DMS153 (cell line): Measurements from ENCODE around the gene NMNAT2.

Experiments
- DNase-seq: peaks from one replicate; lab custom pipeline; 2025; lab: John Stamatoyannopoulos, UW

NMNAT2 gene

GRCh38 chr1:183236158-183236725 lies 181.9 kb downstream of the NMNAT2 start:
- no peak for DNase-seq

DNA sequence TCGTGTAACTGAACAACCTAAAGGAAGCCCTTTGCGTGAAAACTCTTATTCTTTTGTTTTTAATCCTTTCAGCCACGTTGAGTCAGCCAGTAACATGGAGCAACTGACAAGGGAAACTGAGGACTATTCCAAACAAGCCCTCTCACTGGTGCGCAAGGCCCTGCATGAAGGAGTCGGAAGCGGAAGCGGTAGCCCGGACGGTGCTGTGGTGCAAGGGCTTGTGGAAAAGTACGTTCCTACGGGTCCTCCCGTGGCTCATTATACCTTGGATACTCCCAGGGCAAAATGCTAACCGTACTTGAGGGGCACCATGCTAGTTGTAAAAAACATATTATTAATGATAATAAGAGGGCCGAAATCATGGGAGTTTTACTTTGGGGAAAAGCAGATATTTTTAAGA lies 182.7 kb downstream of the NMNAT2 start:
- DNase-seq = peak; percentile 92

DNA sequence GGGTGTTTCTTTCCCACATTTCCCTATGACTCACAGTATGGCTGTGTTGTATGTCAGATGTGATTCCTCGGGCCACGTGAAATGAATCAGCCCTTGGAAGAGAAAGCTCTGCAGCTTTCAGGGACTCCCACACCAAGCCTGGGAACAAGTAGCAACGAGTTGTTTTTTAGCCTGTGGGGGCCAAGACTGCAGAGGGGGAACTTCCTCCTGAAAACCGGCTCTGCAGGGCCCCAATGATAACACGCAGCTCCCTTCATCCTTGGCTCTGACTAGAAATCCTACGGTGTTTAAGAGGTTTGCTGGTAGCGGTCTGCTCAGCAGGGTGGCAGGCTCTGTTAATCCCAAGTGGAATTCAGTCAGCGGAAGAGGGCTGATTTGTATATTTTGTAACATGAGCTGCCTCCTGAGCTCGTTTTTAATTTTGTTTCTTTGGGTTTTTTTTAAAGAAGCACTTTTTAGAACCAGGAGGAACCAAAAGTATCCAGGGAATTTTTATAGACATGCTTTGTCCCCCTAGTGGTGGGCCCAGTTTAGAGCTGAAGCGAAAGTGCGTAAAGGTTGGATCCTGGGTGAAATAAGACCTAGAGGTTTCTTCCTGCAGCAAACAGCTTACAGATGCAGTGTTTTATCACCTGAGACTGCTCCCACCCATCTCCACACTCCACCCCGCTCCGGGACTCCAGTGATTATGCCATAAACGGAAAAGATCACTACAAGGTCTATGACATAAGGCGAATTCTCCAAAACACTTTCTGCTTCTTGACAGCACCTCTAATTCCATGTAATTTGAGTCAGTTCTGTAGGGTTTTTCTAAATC lies 183.3 kb downstream of the NMNAT2 start:
- peak; percentile 70 for DNase-seq

- no peak for DNase-seq
Observed at GRCh38 chr1:183233113-183233512, 185.1 kb downstream of the NMNAT2 start.

- DNase-seq = no peak
Observed at GRCh38 chr1:183231545-183231944, 186.6 kb downstream of the NMNAT2 start.

DNA sequence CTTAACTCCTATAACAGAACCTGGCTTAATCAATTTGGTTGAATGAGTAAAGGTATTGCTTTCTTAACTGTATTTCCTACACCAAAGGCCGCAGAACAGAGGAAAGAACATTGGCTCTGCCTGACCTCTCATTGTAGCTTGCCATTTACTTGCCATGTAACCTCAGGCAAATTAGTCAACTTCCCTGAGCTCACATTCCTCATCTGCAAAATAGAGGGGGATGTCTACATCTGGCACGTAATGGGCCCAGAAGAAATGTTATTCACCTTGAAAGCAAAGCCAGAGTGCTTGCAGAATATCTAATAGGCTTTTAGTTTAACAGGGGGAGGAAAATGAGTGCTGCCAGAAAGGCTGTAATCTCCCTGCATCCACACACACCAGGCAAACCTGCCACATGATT lies 187.8 kb downstream of the NMNAT2 start:
- no peak for DNase-seq

DNA sequence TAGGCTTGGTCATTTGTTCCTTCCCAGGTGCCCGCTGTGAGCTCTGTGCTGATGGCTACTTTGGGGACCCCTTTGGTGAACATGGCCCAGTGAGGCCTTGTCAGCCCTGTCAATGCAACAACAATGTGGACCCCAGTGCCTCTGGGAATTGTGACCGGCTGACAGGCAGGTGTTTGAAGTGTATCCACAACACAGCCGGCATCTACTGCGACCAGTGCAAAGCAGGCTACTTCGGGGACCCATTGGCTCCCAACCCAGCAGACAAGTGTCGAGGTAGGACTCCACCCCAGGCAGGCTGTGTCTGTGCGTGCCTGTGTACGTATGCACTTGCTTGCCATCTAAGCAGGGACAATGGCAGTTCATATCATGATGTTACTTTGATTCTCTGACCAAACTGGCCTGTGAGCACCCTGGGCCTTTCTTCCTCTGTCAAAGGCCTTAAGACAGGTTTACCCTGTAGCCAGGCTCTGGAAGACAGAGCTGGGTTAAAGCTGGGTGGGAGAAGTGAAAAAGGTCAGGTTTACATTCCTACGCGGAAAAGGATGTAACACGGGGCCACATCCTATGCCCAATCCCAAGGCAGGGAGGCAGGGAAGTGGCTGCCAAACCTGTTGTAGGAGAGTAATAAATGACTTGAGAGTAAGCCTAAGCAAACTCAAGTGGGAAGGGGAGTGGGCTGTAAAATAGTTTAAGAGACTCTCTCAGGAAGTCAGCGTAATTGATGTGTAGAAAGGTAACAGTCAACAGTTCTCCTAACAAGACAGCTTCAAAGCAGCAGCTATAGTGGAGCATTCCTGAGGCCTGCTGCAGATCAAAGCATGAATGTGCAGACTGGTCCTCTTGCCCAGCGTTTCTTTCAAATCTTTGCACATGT lies 189.6 kb downstream of the NMNAT2 start:
- no peak for DNase-seq

DNA sequence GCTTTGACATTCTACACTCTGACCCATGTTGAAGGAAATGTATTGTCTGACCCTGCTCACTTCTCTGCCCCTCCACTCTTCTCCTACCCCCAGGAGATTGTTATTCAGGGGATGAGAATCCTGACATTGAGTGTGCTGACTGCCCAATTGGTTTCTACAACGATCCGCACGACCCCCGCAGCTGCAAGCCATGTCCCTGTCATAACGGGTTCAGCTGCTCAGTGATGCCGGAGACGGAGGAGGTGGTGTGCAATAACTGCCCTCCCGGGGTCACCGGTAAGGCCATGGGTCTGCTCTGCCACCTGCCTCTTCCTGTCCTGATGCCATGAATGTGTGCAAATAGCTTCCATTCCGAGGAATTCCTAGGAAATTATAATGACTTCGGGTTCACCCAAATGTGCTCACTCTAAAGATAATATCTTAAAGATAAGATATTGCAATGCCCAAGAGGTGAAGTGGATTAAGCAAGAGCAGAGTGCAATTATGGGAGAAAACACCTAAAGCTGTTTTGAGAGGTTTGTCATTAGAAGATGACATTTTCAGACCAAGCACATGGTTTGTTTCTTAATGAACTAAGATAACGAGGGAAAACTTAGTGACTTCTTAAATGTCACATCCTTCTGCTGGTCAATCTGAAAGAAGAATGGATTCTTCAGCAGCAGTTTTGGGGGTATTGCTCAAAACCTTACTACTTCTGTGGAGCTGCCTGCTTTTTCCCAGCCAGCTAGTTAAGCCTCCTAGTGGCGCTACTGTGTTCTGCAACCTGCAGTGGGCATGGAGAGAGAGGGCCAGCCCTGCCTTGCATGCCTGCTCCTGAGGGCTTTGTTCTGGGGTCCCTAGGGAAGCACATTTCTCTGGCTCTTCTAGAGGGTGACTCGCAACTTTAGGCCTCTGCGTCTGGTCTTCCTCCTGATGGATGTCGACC lies 190.5 kb downstream of the NMNAT2 start:
- DNase-seq = no peak

DNA sequence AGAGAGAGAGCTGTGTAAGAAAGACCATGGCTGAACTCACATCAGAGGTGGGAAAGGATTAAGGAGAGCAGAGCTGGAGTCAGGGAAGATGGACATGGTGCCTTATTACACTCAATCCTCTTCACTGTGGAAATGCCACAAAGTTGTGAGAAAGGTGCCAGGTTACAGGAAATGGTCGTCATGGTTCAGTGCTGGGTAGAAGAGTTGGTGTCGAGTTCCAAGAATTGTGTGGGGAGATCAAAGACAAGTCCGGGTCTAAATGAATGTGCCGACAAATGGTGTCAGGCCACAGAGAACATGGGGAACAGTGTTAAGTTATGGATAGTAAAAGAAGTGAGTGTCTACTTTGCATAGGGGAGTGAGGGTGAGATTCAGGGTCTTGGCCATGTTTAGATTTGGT lies 191.2 kb downstream of the NMNAT2 start:
- DNase-seq = peak; percentile 68

GRCh38 chr1:183226361-183226760 lies 191.8 kb downstream of the NMNAT2 start:
- no peak for DNase-seq

GRCh38 chr1:183223467-183223866 lies 194.7 kb downstream of the NMNAT2 start:
- DNase-seq = no peak

DNA sequence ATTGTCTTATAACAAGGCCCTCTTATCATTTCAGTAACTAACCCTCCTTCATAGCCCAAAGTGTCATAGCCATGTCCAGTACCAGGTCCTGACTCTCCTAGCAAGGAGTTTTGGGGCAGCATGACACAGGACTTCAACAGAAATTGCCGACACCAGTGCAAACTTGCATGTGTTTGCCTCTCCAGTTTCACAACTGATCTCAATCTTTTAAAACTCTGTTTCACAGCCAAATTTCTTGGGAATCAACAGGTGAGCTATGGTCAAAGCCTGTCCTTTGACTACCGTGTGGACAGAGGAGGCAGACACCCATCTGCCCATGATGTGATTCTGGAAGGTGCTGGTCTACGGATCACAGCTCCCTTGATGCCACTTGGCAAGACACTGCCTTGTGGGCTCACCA lies 195.3 kb downstream of the NMNAT2 start:
- DNase-seq = no peak

DNA sequence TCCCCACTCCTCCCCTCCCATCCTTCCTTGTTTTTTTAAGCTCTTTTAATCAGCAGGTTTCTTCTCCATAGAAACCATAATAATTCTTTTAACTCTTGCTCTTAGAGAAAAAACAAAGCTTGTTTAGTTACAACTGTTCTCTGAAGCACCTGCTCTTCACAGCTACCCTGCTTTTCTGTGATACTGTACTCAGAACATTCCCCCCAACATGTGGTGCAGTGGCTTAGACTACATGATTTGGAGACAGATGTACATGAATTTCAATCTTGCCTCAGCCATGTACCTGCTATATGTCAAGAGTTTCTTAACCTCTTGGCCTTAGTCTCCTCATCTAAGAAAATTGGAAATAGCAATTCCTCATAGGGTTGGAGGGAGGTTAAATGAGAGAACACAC lies 198.6 kb downstream of the NMNAT2 start:
- no peak for DNase-seq

- DNase-seq = peak; percentile 78
Observed at GRCh38 chr1:183218971-183219615, 199.1 kb downstream of the NMNAT2 start.

DNA sequence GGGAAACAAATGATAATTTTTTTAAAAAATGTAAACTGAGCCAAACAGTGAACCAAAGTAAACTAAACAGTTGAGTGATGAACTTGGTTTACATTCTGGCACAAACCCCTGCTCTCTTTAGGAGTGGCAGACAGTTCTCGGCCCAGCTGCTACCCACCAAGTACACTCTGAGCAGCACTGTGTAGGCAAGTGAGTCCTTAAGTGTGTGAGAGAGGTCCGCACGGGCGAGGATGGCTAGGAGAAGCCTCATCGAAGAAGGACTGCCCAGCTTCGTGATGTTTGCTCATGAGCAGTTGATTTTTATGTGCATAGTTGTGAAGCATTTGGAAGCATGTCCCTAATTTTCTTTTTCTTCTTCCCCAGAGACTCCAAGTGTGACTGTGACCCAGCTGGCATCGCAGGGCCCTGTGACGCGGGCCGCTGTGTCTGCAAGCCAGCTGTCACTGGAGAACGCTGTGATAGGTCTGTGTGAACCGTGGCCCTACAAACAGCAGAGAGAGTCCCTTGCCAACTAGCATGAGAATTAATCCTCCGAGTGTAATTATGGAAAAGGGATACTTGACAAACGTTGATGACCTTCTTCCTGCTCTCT lies 200.1 kb downstream of the NMNAT2 start:
- DNase-seq = peak; percentile 41

- no peak for DNase-seq
Observed at GRCh38 chr1:183215936-183216335, 202.2 kb downstream of the NMNAT2 start.

GRCh38 chr1:183215076-183215720 lies 203.0 kb downstream of the NMNAT2 start:
- no peak for DNase-seq

DNA sequence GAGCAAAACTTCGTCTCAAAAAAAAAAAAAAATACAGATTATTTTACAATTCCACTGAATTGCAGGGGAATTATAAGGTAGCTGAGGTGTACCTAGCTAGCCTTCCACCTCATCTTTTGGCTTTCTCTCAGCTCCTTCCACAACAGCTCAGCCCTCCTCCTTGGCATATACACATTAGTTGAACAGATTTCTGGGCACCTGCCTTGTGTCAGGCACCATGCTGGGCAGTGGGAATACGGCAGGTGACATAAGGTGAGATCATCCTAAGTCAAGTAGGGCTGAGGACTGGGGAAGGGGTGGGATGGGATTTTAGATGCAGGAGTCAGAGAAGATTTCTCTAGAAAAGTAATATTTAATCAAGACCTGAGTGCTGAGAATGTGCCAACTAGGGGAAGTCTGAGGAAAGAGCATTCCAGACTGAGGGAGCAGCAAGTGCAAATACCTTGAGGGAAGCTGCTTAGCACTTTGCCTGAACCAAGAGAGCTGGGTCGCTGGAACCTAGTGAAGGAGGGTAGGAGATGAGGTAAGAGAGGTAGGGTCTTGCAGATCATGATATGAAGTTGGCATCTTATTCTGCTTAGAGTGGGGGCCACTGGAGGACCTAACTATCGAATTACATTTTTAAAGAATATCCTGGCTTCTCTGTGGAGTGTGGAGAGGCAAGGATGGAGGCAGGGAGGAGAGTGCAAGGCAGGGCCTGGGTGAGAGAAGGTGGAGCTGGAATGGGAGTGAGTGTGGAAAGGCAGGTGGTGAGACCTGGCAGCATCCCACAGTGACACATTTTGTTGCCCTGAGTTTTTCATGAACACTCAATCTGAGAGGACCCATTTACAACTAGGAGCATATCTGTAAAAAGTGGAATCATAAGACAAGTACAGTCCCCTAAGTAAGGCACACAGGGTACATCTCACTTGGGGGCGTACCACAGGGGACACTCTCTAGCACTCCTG lies 203.9 kb downstream of the NMNAT2 start:
- DNase-seq = no peak

- DNase-seq = no peak
Observed at GRCh38 chr1:183212870-183213269, 205.3 kb downstream of the NMNAT2 start.
